Measurements from ENCODE around the gene PPM1F.

- no peak for TF ChIP-seq EGR1 (IDR thresholded peaks at IDR 0.05; ENCODE audit: low read depth in 2 of 2)
- no peak for TF ChIP-seq RXRA (IDR thresholded peaks at IDR 0.05)
- no peak for TF ChIP-seq CTCF (IDR thresholded peaks at IDR 0.05; ENCODE audit: low read depth, low read length, missing input control)
- no peak for TF ChIP-seq HNF4G (IDR thresholded peaks at IDR 0.05)
- no peak for TF ChIP-seq NR2F2 (IDR thresholded peaks at IDR 0.05)
- TF ChIP-seq JUND (IDR thresholded peaks at IDR 0.05) = no peak
- no peak for TF ChIP-seq TAF1 (conservative IDR thresholded peaks at IDR 0.05)
- TF ChIP-seq REST (IDR thresholded peaks at IDR 0.05) = no peak
These were observed 29.2 kb upstream of the PPM1F start for GRCh38 chr22:21981874-21982273.

All from liver (tissue), 3 donors.